ENCODE results near the gene ZFR2.

Gene ZFR2

DNA sequence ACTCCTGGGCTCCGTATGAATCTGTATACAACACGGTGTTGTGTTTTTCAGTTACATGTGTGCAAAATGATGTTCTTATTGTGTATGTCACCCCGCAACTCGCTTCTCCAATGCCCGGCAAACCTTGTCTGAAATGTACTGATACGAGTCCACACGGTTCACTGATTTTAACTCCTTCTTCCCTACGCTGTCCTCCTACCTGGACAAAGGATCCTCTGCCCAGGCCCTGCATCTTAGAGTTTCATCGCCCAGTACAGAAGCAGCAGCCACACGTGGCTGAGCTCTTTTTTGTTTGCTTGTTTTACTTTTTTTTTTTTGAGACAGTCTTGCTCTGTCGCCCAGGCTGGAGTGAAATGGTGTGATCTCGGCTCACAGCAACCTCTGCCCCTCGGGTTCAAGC, 28.9 kb downstream of the ZFR2 start:
- DNase-seq (ENCODE audit: insufficient read length, low spot score) (no peak), FAIRE-seq (no peak)

DNA sequence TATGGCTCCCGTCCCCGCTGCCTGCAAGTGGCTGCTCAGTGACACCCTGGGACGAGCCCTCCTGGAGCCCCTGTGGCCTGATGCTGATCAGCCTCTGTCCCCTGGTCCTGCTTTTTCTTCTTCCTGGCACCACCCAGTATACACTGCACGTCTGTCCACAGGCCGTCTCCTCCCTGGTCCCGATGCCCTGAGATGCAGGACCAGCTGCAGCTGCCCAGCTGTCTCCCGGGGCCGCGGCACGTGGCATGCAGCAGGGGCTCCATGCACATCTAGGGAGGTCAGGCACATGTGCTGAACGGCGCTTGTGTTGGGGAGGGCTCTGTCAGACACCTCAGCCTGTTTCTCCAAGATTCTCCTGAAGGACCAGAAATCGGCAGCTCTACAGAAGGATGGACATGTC, 30.2 kb downstream of the ZFR2 start:
- DNase-seq (ENCODE audit: insufficient read length, low spot score) (no peak), FAIRE-seq (no peak)

DNA sequence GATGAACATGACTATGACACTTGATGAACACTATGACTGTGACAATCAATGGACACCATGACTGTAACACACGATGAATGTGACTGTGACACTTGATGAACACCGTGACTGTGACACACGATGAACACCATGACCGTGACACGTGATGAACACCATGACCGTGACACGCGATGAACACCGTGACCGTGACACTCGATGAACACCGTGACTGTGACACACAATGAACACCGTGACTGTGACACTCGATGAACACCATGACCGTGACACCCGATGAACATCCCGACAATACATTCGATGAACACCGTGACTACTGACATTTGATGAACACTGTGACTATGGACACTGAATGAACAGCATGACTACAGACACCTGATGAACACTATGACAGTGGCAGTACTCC, 30.9 kb downstream of the ZFR2 start:
- DNase-seq (ENCODE audit: insufficient read length, low spot score) (no peak), FAIRE-seq (peak; percentile 91)

DNA sequence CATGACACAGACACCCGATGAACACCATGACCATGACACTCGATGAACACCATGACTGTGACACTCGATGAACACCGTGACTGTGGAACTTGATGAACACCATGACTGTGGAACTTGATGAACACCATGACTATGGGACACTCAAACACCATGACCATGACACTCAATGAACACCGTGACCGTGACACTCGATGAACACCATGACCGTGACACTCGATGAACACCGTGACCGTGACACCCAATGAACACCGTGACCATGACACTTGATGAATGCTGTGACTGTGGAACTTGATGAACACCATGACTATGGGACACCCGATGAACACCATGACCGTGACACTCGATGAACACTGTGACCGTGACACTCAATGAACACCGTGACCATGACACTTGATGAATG, 31.5 kb downstream of the ZFR2 start:
- no peak for DNase-seq (ENCODE audit: insufficient read length, low spot score)
- FAIRE-seq = peak; percentile 87

DNA sequence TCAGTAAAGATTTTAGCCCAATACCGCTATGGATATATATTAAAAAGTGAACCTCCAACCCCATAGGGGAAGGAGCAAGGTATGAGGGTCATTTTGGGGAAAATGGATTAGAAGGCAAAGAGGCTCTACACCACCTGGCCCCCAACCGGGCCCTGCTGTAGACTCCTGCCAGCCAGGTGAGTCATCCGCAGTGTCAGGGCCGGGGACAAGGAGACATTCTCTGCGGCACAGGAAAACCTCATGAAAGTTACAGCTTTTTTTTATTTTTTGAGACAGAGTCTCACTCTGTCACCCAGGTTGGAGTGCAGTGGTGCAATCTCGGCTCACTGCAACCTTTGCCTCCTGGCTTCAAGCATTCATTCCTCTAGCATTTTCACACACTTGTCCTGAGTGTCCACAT, 32.0 kb downstream of the ZFR2 start:
- DNase-seq (ENCODE audit: insufficient read length, low spot score) = no peak
- no peak for FAIRE-seq

DNA sequence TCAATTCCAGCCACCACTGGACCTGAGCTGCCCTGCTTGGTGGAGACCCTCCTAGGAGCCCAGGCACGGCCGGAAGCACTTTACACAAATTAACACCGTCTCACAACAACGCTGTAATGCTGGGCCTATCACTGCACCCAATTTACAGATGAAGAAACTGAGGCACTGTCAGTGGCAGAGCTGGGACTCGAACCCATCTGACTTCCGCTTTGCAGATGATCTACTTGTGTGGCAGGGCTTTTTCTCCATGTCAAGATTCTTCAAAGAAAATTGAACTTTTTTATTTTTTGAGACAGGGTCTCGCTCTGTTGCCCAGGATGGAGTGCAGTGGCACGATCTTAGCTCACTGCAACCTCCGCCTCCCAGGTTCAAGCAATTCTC, 33.8 kb downstream of the ZFR2 start:
- FAIRE-seq (no peak), DNase-seq (ENCODE audit: insufficient read length, low spot score) (no peak)

DNA sequence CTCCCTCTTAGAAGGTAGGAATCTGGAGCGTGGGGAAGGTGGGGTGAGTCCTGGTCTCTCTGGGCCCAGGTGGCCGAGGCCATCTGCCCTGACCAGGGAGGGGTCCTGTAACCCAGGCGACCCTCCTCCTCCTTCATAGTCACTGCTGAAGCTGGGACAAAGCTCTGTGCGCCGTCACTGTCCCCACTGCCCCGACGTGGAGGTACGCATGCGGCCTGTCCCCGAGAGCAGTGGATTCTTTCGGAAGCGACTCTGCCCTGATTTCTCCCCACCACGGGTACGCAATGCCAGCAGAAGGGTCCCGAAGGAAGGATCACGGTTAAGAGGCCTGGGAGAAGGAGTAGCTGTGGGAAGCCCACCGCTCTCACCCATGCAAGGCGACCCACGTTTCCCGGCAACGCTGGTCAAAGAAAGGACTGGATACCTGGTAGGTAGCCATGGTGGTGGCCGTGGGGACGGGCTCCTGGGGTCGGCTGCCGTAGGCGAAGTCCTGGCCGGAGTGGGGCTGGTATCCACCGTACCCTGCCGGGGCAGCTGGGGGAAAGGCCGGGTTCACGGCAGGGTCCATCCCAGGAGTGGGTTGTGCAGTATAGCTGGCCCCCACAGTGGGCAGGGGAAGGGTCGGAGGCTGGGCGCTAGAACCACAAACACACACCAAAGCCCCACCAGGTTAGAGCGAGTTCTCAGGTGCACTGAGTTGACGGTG, 34.3 kb downstream of the ZFR2 start:
- no peak for FAIRE-seq

DNA sequence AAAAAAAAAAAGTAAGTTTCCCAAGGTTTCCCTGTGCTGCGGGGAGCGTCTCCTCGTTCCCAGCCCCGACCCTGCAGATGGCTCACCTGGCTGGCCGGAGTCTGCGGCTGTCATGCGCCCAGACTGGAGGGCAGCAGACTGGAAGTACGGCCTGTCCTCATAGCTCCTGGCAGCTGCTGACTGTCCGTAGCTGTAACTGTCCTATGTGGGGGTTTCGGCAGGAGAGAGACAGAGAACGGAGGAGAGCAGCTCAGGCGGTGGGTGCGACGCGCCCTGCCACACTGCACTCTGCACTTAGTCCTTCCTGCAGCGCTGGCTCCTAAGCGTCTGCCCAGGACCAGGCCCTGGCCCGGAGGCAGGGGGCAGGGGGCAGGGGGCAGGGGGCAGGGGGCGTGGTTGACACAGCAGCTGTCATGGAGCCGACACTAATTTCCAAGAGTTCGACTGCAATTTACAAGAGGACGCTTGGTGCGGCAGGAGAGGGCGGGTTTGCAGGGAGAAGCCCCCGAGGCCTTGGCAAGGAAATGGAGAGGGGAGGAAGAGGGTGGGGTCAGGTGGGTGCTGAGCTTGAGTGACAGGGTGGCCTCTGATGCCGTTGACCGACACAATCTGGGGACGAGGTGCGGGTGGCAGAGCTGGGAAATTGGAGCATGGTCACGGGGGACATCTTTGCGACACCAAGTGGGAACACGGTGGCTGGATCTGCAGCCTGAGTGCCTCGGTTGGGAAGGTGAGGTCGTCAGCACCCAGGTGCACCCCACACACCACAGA, 35.1 kb downstream of the ZFR2 start:
- DNase-seq (ENCODE audit: insufficient read length, low spot score) (no peak), FAIRE-seq (no peak)

More for the DNA sequence above, 34.3 kb downstream of the ZFR2 start:
- no peak for DNase-seq (ENCODE audit: insufficient read length, low spot score)

DNA sequence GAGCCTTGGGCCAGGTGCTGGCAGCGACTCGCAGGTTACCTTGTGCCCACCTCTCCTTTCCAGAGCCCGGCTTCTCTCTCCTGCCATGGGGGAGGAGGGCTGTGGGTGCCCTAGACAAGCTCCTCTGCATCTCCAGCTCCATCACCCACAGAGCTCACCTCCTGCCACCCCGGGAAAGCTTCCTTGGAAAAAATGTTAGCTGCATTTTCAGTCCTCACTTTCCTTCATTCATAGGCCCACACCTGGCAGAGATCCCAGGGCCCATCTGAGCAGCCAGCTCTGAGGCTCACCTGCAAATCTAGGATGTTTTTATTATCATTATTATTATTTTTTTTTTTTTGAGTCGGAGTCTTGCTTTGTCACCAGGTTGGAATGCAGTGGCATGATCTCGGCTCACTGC, 36.8 kb downstream of the ZFR2 start:
- FAIRE-seq = no peak

DNA sequence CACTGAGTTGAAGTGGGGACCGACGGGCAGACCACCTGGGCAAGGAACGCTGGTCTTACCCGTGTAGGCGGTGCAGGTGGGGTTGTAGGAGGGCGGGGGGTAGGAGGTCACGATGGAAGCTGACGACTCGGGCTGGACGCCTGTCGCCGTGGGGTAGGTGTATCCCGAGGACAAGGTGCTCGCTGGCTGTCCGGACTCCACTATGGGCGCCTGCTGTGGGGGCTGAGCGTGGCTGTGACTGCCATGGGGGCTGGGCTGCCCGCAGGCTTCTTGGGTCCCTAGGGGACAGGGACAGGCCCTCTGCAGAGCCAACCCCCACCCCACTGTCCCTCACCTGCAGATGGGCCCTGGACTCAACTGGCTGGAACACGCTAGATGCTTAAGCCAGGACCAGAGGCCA, 37.2 kb downstream of the ZFR2 start:
- no peak for DNase-seq (ENCODE audit: insufficient read length, low spot score)
- FAIRE-seq = no peak

More for the DNA sequence above, 36.8 kb downstream of the ZFR2 start:
- no peak for DNase-seq (ENCODE audit: insufficient read length, low spot score)

DNA sequence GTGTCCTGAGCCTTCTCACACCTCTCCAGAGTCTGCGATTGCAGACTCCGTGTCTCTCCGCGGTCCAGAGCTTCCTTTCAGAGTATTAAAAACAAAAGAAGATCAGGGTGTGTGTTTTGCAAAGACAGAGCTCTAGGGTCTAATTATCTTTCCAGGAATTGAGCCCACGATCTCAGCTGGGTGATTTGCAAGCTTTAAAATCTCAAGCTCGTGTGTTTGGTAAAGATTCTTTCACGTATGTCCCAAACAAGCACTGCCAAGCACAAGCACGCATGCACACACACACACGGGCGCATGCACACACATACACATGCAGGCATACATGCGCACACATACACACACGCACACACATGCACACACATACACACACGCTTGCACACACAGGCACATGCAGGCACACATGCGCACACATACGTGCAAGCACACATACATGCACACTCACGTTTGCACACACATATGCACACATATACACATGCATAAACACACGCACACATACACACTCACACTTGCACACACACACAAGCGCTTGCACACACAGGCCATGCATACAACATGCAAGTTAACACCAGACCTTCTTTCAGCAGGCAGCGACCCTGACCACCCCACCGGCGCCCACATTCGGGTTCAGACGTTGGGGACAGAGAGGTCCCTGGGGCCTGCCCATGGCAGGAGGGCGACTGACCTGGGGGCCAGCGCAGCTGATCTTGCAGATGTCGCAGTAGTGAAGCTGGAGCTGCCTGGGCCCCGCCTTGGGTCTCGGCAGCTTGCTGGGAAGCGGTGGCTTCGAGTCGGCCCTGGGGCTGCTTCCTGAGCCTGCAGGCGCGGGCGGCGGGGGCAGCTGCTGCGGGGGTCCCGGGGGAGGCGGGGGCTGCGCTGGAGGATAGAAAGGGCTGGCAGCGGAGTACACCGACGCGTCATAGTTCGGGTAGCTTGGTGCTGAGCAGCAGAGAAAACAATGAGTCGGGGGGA, 37.9 kb downstream of the ZFR2 start:
- DNase-seq (ENCODE audit: insufficient read length, low spot score) = no peak
- peak; percentile 49 for FAIRE-seq

DNA sequence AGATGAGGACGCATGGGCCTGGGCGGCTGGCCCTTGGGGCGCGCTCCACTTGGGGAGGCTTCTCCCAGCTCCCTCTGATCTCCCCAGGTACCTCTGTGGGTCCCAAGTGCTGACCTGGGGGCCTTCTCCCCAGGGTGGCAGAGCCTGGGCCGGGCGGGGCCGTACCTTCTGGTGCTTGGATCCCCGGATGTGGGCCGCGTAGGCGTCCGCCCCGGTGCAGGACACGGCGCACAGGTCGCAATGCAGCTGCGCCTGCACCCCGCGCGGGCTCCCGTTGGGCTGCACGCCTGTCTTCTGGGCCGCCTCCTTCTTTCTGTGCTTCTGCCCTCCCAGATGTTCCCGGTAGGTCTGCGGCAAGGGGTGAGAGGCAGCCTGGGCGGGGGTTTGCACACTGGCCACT, 41.5 kb downstream of the ZFR2 start:
- FAIRE-seq (no peak), DNase-seq (ENCODE audit: insufficient read length, low spot score) (no peak)

DNA sequence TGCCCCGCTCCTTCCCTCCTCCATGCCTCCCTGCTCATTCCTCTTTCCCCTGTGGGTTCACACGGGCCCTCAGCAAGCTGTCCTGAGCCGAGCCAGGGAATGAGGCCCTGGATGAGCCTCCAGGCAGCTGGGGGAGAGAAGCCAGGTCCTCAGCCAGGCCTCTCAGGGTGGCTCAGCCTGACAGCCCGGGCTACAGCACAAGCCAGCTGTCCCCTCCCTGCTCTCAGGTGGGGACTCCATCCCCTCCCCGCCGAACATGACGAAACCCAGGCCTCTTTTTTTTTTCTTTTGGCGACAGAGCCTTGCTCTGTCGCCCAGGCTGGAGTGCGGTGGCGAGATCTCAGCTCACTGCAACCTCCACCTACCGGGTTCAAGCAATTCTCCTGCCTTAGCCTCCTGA, 42.7 kb downstream of the ZFR2 start:
- FAIRE-seq (no peak), DNase-seq (ENCODE audit: insufficient read length, low spot score) (no peak)

DNA sequence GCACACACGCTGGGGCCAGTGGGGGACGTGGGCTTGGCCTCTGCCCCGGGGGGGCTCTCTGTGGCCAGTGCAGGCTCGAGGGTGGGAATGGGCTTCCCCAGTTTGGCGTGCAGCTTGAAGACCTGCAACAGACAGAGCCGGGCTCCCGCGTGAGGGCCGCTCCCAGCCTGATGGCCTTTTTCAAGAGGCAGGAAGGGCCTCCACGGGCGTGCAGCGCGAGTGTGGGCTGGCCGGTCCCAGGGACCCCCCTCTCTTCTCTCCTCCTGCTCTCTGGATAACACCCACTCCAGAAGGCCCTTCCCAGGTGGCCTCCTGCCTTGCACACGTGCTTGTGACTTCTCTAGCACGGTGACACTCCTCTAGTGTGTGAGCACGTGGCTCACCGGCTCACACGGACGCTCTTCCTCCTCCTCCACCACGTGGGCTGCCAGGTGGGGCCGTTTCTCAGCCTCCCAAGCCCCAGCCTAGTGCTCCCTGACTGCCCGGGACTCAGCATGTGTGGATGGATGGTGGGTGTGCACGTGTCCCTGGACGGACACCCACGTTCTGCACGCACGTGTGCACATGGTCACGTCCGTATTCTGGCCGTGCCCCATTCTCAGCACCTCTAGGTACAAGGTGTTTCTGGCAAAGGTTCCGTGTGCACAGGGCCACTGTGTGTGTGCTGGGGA, 43.4 kb downstream of the ZFR2 start:
- DNase-seq (ENCODE audit: insufficient read length, low spot score) (no peak), FAIRE-seq (no peak)

DNA sequence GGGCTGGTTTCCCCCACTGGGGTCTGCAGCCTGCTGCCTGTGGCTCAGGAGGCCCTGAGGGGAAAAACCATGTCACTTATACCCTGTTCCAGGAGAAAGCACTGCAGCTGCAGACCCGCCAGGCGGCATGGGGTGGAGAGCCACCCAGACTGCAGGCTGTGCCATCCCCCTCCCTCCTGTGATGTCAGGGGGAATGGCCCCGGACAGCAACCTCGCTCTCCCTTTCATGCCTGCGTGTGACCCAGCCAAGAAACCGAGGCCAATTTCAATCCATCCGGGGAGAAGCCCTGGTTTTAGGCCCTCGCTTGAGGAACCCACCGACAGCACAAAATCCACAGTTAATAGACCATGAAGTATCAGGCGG, 45.5 kb downstream of the ZFR2 start:
- no peak for FAIRE-seq

DNA sequence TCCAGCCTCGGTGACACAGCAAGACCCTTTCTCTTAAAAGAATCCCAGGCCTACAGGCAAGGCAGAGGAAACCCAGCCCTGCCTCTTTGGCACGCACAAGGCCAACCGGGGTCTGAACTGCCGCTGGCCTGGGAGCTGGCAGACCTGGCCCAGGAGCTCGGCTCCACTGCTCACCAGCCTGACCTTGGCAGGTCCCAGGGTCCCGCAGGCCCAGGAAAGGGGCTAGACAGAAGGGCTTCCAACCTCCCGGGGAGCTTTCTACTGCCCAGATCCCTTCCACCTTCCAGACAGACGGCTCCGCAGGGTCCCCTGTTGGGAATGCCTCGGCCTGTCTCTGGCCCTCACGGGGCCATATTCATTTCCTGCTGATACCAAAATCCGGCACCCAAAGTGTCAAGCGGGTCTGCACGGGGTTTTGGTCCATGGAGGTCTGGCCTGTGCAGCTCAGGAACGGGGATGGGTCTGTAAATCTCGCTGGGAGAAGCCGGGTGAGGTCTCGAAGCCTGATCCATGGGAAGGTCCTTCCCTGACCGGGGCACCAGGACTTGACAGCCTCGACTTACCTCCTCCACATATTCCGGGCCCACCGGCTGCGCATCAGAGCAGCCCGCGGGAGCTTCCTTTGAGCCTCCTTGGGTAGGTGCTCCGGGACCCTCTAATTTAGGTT, 46.0 kb downstream of the ZFR2 start:
- DNase-seq (ENCODE audit: insufficient read length, low spot score) (no peak), FAIRE-seq (no peak)

More for the DNA sequence above, 45.5 kb downstream of the ZFR2 start:
- no peak for DNase-seq (ENCODE audit: insufficient read length, low spot score)

DNA sequence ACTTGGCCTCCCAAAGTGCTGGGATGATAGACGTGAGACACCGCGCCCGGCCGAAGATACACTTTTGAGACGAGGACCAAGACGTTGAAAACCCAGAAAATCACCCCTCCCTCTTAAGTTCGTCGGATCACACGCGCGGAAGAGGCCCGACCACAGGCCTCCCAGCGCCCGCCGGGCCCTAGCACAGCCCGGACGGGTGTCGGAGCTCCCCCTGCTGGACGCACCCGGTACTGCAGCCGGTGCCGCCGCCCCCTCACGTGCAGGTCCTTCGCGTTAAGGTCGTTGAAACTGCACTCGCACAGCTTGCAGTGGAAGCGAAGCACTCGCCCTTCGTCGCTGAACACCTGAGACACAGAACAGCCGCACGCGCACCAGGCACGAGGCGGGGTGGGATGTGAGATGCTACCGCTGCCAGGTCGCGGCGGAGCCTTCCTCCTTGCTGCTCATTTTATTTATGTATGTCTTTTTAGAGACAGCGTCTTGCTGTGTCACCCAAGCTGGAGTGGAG, 46.9 kb downstream of the ZFR2 start:
- peak; percentile 41 for DNase-seq (ENCODE audit: insufficient read length, low spot score)
- FAIRE-seq = no peak

DNA sequence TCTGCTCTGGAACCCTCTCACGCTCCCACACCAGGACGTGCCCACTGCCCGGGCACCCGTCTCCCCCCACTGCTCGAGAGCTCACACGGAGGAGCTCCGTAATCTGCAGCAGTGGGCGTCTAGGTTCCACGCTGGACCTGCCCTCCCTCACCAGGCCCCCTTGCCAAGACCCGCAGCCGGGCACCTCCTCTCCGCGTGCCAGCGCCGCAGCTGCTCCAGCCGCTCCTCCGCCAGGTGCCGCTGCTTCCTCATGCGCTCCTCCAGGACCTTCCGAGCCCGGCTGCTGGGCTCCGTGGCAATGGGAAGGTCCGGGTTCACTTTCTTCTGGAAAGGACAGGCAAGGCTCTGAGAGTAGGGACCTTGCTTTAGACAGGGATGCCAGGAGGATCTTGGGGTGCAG, 47.7 kb downstream of the ZFR2 start:
- no peak for DNase-seq (ENCODE audit: insufficient read length, low spot score)

DNA sequence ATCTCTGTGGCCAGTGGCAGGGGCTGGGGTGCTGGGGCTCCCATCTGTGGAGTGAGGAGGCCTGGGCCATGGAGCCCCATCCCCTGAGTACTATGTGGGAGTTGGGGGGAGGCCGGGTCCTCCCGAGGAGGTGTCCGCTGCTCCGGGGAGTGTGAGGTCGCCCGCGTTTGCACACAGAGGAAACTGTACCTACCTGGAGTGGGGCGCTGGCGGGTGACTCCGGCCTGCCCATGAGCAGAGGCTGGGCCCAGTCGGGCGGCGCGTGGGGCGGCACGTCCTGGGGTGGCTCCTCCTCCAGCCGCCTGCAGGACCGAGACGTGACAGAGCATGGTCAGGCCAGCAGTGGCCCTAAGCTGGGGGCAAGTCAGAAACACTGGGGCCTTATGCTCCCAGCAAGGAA, 48.8 kb downstream of the ZFR2 start:
- DNase-seq (ENCODE audit: insufficient read length, low spot score) (no peak), FAIRE-seq (no peak)

More for the DNA sequence above, 47.7 kb downstream of the ZFR2 start:
- no peak for FAIRE-seq

DNA sequence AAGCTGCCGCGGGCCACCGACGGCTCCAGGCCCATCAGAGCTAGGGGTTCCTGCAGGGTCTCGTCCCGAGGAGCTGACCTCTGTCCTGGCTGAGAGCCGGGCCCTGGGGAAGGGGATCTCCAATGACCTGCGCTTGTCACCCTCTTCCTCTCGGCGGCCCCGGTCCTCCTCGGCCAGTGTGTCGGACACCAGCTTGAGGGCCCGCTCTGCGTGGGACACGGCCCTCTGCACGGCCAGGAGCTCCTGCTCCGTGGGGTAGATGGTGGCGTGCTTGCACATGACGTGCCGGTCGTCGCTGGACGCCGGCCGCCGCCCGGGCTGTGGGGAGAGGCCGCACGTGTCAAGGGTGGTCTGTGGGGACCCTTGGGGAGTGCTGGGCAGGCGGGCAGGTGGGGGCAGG, 49.9 kb downstream of the ZFR2 start:
- DNase-seq (ENCODE audit: insufficient read length, low spot score) (no peak), FAIRE-seq (no peak)
